Choroid plexus epithelial cell (primary cell): Measurements from ENCODE around the gene SCGB3A1.

Experiments used
- DNase-seq: peaks from one replicate; pipeline ENCODE4 v3.0.0-alpha.2; 2010; ENCODE audit warnings: low read depth
- H3K4me3 ChIP-seq: 2 replicates; pipeline ENCODE4 v1.5.1; 2011; ENCODE audit warnings: low read depth, mild to moderate bottlenecking, control low read depth, low read length, moderate library complexity
- CTCF ChIP-seq: conservative IDR thresholded peaks from 2 replicates; pipeline ENCODE4 v1.5.1; 2011; ENCODE audit warnings: low read depth, mild to moderate bottlenecking, control low read depth, inconsistent platforms, low read length, moderate library complexity

SCGB3A1 gene

GRCh38 chr5:180595046-180595379 lies 3.7 kb upstream of the SCGB3A1 start:
- no peak for TF ChIP-seq CTCF
- no peak for DNase-seq
- H3K4me3 ChIP-seq = no peak overlapping the region

- H3K4me3 ChIP-seq = no peak overlapping the region
- TF ChIP-seq CTCF = no peak
Measured at GRCh38 chr5:180594311-180595045, 3.2 kb upstream of the SCGB3A1 start.

GRCh38 chr5:180593446-180594206 lies 2.3 kb upstream of the SCGB3A1 start:
- H3K4me3 ChIP-seq = no peak overlapping the region
- no peak for TF ChIP-seq CTCF
- no peak for DNase-seq

More at GRCh38 chr5:180594311-180595045, 3.2 kb upstream of the SCGB3A1 start:
- DNase-seq = no peak

DNA sequence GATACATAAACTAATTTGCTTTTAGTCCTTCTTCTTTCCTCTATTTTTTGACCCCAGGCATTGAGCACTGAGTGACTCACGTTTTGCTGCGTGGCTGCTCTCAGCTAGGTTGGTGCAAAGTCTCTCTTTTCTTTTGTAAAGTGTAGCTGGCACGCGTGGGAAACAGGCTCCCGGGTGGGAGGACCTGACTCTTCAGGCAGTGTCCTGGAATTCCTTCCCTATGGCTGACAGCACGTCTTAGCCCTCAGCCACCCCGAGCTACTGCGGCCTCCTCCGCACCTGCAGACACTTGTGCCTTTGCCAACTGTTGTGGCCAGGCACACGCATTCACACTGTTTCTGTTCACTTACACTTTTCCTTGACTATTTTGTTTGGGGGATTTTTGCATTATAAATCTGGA lies 877 bp upstream of the SCGB3A1 start:
- TF ChIP-seq CTCF = no peak
- H3K4me3 ChIP-seq = no peak overlapping the region
- no peak for DNase-seq

DNA sequence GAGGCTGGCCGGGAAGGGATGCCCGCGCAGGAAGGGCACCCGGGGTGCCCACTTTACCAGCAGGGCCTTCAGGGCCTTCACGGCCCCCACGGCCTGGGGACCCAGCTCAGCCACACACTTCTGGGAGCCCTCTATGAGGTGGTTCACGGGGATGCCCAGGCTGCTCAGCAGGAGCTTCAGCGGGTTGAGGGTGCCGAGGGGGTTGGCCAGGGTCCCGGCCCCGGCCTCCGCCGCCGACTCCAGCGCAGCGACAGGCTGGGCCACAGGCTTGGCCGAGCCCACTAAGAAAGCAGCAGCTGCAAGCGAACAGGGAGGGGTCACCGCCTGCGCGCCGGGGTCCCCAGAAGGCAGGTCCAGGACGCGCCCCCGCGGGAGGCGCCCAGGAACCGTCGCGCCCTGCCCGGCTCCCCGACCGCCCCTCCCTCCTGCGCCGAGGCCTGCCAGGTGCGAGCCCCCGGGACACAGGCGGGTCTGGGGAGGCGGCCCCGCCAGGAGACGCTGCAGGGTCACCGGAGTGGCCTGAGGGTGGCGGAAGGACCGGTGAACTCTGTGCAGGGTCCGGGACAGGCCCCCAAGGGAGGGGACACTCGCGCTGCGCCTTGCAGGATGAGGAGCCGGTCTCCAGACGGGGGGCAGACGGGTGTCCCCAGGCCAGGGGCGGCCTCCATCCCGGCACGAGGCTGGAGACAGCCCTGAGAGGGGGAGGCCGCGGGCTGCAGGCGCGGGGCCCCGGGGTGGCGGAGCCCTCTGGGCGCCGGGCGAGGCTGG lies 572 bp downstream of the SCGB3A1 start:
- H3K4me3 ChIP-seq = no peak overlapping the region
- DNase-seq = no peak
- TF ChIP-seq CTCF = no peak

DNA sequence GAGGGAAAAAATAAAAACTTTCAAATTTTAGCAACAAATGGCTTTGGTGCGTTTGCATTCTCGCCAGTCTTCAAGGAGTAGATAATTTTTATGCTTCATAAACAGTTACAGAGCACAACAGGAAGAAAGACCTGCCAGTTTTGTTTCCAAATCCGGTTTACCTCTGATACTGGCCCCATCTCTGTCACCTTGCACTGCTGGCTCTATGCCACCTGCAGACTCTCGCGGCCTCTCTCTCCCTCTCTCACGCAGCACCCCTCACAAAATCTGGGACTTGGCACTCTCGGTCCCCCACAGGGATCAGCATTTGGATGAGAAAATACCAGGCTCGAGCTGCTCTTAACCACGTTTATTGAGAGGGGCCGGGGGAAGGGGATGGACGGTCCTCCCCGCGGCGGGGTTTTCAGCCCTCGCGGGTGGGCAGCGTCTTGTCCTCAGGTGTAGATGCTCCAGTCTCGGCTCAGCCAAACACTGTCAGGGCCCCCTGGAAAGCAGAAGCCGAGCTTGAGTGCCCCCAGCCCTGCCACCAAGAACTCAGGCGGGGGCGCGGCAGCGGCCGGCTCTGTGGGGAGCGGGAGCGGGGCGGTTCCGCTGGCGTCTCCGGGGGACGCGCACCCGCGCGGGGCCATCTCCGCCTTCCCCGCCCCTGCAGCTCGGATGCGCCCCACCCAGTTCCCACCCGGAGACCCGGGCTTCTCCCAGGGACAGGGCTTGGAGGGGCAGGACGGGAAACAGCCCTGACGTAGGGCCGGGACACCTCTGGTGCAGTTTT lies 1.3 kb downstream of the SCGB3A1 start:
- TF ChIP-seq CTCF = no peak
- no peak for DNase-seq
- no peak overlapping the region for H3K4me3 ChIP-seq
